ENCODE data around the gene PANX3. TPM values are rescaled to one million over a fixed set of nuclear protein-coding genes. Genes with fewer than 3 reads are reported as not detected.

The PANX3 gene
- total RNA-seq, 1 donor from 2014 or later = not detected

DNA sequence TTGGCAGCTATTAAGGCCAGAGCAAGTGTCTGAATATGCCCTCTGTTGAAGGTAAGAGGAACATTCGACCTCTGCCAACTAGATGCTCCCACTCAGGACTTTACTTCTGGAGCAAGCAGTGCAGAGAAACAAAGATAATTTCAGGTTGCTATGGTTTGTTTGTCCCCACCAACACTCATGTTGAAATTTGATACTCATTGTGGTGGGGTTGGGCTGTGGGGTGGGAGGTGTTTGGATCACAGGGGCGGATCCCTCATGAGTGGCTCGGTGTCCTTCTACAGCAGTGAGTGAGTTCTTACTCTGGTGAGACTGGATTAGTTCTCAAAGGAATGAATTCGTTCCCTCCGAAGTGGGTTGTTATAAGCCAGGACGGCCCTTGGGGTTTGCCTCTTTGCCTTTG is 29.4 kb upstream of the PANX3 start:
- TF ChIP-seq, protein P1, sequence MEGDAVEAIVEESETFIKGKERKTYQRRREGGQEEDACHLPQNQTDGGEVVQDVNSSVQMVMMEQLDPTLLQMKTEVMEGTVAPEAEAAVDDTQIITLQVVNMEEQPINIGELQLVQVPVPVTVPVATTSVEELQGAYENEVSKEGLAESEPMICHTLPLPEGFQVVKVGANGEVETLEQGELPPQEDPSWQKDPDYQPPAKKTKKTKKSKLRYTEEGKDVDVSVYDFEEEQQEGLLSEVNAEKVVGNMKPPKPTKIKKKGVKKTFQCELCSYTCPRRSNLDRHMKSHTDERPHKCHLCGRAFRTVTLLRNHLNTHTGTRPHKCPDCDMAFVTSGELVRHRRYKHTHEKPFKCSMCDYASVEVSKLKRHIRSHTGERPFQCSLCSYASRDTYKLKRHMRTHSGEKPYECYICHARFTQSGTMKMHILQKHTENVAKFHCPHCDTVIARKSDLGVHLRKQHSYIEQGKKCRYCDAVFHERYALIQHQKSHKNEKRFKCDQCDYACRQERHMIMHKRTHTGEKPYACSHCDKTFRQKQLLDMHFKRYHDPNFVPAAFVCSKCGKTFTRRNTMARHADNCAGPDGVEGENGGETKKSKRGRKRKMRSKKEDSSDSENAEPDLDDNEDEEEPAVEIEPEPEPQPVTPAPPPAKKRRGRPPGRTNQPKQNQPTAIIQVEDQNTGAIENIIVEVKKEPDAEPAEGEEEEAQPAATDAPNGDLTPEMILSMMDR (IDR thresholded peaks at IDR 0.05; ENCODE audit: unreplicated experiment) = no peak

DNA sequence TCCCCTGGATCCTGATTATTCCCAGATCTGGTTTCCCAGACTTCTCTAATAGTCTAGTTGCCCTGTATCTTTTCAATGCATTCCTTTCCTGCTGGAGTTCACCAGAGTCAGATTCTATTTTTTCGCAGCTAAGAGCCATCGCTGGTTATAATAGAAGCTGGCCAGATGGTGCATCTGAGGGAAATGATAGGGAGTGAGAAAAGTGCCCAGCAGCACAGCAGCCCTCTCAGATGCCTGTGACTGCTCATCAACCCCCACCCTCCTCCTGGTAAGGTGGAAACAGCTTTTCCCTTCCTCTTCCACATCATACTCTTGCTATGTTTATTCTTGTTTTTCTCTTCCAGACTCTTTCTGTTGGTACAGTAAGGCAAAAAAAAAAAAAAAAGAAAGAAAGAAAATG is 28.7 kb upstream of the PANX3 start:
- no peak for DNase-seq (ENCODE audit: low spot score in 2 of 2, unreplicated experiment in 2 of 2)
- H3K27ac Mint-ChIP-seq = no peak overlapping the region
- peaks cover 16% of the 10 kb centered on the region for H3K27me3 Mint-ChIP-seq (ENCODE audit: low read depth)
- H3K9me3 Mint-ChIP-seq = no peaks in the 10 kb centered on the region
- no peaks in the 10 kb centered on the region for H3K36me3 Mint-ChIP-seq
- TF ChIP-seq, protein P1 (IDR thresholded peaks at IDR 0.05; ENCODE audit: unreplicated experiment) = no peak
- no peak overlapping the region for H3K4me3 Mint-ChIP-seq
- no peaks in the 10 kb centered on the region for H3K4me1 Mint-ChIP-seq

More for the DNA sequence above, 29.4 kb upstream of the PANX3 start:
- H3K27ac Mint-ChIP-seq = no peak overlapping the region
- H3K4me1 Mint-ChIP-seq = no peaks in the 10 kb centered on the region
- H3K4me3 Mint-ChIP-seq = no peak overlapping the region
- peaks cover 9% of the 10 kb centered on the region for H3K27me3 Mint-ChIP-seq (ENCODE audit: low read depth)
- H3K36me3 Mint-ChIP-seq = no peaks in the 10 kb centered on the region
- no peak for DNase-seq (ENCODE audit: low spot score in 2 of 2, unreplicated experiment in 2 of 2)
- no peaks in the 10 kb centered on the region for H3K9me3 Mint-ChIP-seq

DNA sequence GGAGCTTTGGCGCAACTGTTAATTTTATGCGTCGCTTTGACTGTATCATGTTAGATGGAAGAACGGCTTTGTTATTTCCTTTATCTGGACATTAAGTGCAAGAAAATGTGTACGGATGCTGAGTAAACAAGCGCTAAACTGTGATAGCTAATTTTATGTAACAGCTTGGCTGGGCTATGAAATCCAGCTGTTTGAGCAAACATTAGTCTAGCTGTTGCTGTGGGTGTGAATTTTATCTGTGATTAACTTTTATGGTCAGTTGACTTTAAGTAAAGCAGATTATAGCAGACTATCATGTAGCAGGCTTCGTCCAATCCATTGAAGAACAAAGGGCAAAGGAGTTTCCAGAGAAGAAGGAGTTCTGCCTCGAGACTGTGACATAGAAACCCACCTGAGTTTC is 27.4 kb upstream of the PANX3 start:
- H3K27ac Mint-ChIP-seq = no peak overlapping the region
- DNase-seq (ENCODE audit: low spot score in 2 of 2, unreplicated experiment in 2 of 2) = no peak
- peaks cover 23% of the 10 kb centered on the region for H3K27me3 Mint-ChIP-seq (ENCODE audit: low read depth)
- H3K4me3 Mint-ChIP-seq = no peak overlapping the region
- TF ChIP-seq, protein P1 (IDR thresholded peaks at IDR 0.05; ENCODE audit: unreplicated experiment) = no peak
- no peaks in the 10 kb centered on the region for H3K9me3 Mint-ChIP-seq
- H3K36me3 Mint-ChIP-seq = no peaks in the 10 kb centered on the region
- H3K4me1 Mint-ChIP-seq = no peaks in the 10 kb centered on the region

DNA sequence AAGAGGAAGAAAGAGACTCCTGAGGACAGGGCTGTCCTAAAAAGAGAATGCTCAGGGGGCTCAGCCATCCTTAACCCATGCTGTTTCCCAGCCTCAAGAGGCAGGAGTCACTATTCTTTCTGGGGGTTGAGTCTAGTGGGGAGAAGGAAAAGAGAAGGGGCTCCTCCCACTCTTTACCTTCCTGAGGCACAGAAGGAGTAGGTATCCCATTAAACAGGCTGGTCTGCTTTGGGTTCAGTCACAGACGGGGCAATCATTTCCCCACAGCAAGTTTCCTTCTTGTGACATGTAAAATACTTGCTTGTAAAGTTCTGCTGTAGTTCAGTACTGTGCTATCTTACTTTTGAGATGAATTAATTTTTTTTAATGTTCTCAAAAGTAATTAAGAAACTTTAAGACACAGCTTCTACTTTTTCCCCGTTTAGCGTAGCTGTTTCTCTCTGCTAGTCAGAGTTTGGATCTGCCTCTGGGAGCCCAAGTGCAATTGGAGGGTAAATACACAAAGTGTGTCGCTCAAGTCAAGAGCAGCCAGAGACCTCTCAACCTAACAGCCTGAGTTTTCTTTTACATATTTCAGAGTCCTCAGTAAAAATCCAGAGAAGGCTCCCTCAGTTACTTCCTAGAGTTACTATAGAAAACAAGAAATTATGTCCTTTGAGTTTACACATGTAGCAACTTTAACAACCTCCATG is 26.4 kb upstream of the PANX3 start:
- Mint-ChIP-seq H3K4me1 (no peaks in the 10 kb centered on the region), H3K36me3 (no peaks in the 10 kb centered on the region), H3K4me3 (no peak overlapping the region), H3K9me3 (no peaks in the 10 kb centered on the region), H3K27me3 (ENCODE audit: low read depth) (peaks cover 29% of the 10 kb centered on the region), H3K27ac (no peak overlapping the region)
- TF ChIP-seq, protein P1 (IDR thresholded peaks at IDR 0.05; ENCODE audit: unreplicated experiment) = no peak
- no peak for DNase-seq (ENCODE audit: low spot score in 2 of 2, unreplicated experiment in 2 of 2)

DNA sequence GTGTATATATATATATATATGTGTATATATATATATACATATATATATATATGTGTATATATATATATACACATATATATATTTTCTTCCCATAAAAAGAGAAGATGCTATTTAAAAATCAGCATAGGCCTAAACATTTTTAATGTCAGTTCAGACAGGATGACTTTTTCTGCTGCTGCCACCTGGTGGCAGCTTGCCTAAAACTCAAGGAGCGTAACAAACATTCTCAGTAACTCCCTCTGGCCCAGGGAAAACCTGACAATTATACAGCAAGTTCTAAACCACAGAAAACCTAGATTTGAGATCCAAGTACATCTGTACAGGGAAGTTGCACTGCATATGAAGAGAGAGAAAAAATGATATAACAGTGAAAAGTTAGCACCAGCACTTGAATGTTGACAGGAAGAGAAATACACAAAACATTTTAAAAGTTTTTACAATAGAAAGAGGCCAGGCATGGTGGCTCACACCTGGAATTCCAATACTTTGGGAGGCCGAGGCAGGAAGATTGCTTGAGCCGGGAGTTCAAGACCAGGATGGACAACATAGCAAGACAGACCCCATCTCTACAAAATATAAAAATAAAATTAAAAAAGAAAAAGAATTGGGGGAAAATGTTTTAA is 24.9 kb upstream of the PANX3 start:
- Mint-ChIP-seq H3K9me3 (no peaks in the 10 kb centered on the region), H3K27me3 (ENCODE audit: low read depth) (peaks cover 36% of the 10 kb centered on the region)
- peak; percentile 24 to 65 for DNase-seq (ENCODE audit: low spot score in 2 of 2, unreplicated experiment in 2 of 2)

More for the DNA sequence above, 24.9 kb upstream of the PANX3 start:
- H3K27ac Mint-ChIP-seq = no peak overlapping the region
- TF ChIP-seq, protein P1 (IDR thresholded peaks at IDR 0.05; ENCODE audit: unreplicated experiment) = peak; percentile 78
- H3K36me3 Mint-ChIP-seq = no peaks in the 10 kb centered on the region
- H3K4me1 Mint-ChIP-seq = no peaks in the 10 kb centered on the region
- H3K4me3 Mint-ChIP-seq = no peak overlapping the region
